Suprapubic skin (tissue), 4 donors: ENCODE data around the gene KCTD18.

Experiments
- CTCF ChIP-seq, 2 donors: fragments of 200-600 bp in 1 of 2; fragments of 450-650 bp in 1 of 2; sonication (generic) in 1 of 2; IDR thresholded peaks; one replicate each; pipeline ENCODE4 v1.5.1; 2016 to 2019; ENCODE audit warnings: antibody characterized with exemption in 2 of 2, mild to moderate bottlenecking in 1 of 2, moderate library complexity in 1 of 2
- POLR2A ChIP-seq, 2 donors: fragments of 450-650 bp; IDR thresholded peaks; one replicate each; pipeline ENCODE4 v1.6.1; 2017; ENCODE audit warnings: antibody characterized with exemption in 2 of 2, mild to moderate bottlenecking in 2 of 2, moderate library complexity in 2 of 2
- POLR2AphosphoS5 ChIP-seq, 3 donors: sonication (generic); formaldehyde crosslinking; IDR thresholded peaks; one replicate each; pipeline ENCODE4 v1.6.1; 2017; ENCODE audit warnings: antibody characterized with exemption in 3 of 3

- TF ChIP-seq CTCF (IDR thresholded peaks at IDR 0.05) (no peak), POLR2A (IDR thresholded peaks at IDR 0.05) (no peak), POLR2AphosphoS5 (IDR thresholded peaks at IDR 0.05) (no peak)
Measured at GRCh38 chr2:200475795-200476194, 34.1 kb downstream of the KCTD18 start.
